AG08395 (cell line): ENCODE results near the gene PHF12.
A peak's percentile ranks its signal among the peaks of the same experiment; 100 is the strongest.
"Not testable (repeated sequence)": the region's sequence is repeated elsewhere in the genome, so short reads cannot be mapped to it uniquely, and the experiment has no call there.

Source experiments
- DNase-seq: peaks from one replicate; pipeline ENCODE4 v3.0.0; 2012; ENCODE audit warnings: mixed read lengths, low spot score

The PHF12 gene

GRCh38 chr17:28953444-28954118 lies 2.3 kb upstream of the PHF12 start:
- DNase-seq = no peak

GRCh38 chr17:28951991-28952975 lies 965 bp upstream of the PHF12 start:
- peak; percentile 97 for DNase-seq

GRCh38 chr17:28950752-28951427 lies 428 bp downstream of the PHF12 start:
- DNase-seq = no peak

- DNase-seq = no peak
Measured at GRCh38 chr17:28950017-28950751, 1.1 kb downstream of the PHF12 start.

GRCh38 chr17:28949185-28950016 lies 1.9 kb downstream of the PHF12 start:
- no peak for DNase-seq

GRCh38 chr17:28948873-28949184 lies 2.5 kb downstream of the PHF12 start:
- no peak for DNase-seq

- no peak for DNase-seq
Measured at GRCh38 chr17:28948342-28948741, 3.0 kb downstream of the PHF12 start.

GRCh38 chr17:28947639-28948038 lies 3.7 kb downstream of the PHF12 start:
- DNase-seq = no peak

GRCh38 chr17:28946239-28946638 lies 5.1 kb downstream of the PHF12 start:
- peak; percentile 45 for DNase-seq

GRCh38 chr17:28944862-28945741 lies 6.2 kb downstream of the PHF12 start:
- DNase-seq = peak; percentile 20

- DNase-seq = no peak
Measured at GRCh38 chr17:28944343-28944742, 7.0 kb downstream of the PHF12 start.

GRCh38 chr17:28942925-28943324 lies 8.4 kb downstream of the PHF12 start:
- DNase-seq = no peak

GRCh38 chr17:28941251-28941650 lies 10.1 kb downstream of the PHF12 start:
- DNase-seq = no peak

- no peak for DNase-seq
Measured at GRCh38 chr17:28940675-28941074, 10.6 kb downstream of the PHF12 start.

GRCh38 chr17:28940142-28940541 lies 11.2 kb downstream of the PHF12 start:
- no peak for DNase-seq

GRCh38 chr17:28938552-28938951 lies 12.8 kb downstream of the PHF12 start:
- peak; percentile 22 for DNase-seq

- peak; percentile 21 for DNase-seq
Measured at GRCh38 chr17:28937044-28937729, 14.1 kb downstream of the PHF12 start.

- no peak for DNase-seq
Measured at GRCh38 chr17:28935744-28936460, 15.4 kb downstream of the PHF12 start.

- not testable (repeated sequence) for DNase-seq
Measured at GRCh38 chr17:28934508-28934907, 16.8 kb downstream of the PHF12 start.
